Breast epithelium (tissue), 3 donors: Measurements from ENCODE around the gene CMTR2.

Source experiments
- CTCF ChIP-seq, 3 donors: fragments of 450-650 bp; IDR thresholded peaks; one replicate each; pipeline ENCODE4 v1.5.1; 2016 to 2017; ENCODE audit warnings: antibody characterized with exemption in 3 of 3, mild to moderate bottlenecking in 3 of 3, moderate library complexity in 3 of 3
- POLR2A ChIP-seq: fragments of 450-650 bp; IDR thresholded peaks from one replicate; pipeline ENCODE4 v1.6.1; 2016; ENCODE audit warnings: antibody characterized with exemption, mild to moderate bottlenecking, moderate library complexity
- POLR2AphosphoS5 ChIP-seq, 3 donors: sonication (generic); formaldehyde crosslinking; IDR thresholded peaks; one replicate each; pipeline ENCODE4 v1.6.1; 2017; ENCODE audit warnings: antibody characterized with exemption in 3 of 3

- TF ChIP-seq POLR2A = no peak
- no peak for TF ChIP-seq CTCF (IDR thresholded peaks at IDR 0.05)
- TF ChIP-seq POLR2AphosphoS5 (IDR thresholded peaks at IDR 0.05) = no peak
Observed at GRCh38 chr16:71295950-71296349, 6.7 kb upstream of the CMTR2 start.
